ENCODE data around the gene ACR.

DNA sequence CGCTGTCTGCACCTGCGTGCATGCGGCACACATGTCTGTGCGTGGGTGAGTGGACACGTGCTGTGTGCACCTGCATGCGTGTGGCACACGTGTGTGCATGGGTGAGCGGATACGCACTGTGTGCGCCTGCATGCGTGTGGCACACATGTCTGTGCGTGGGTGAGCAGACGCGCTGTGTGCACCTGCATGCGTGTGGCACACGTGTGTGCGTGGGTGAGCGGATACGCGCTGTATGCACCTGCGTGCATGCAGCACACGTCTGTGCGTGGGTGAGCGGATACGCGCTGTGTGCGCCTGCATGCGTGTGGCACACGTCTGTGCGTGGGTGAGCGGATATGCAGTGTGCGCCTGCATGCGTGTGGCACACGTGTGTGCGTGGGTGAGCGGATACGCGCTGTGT, 27.1 kb upstream of the ACR start:
- TF ChIP-seq, protein P1, sequence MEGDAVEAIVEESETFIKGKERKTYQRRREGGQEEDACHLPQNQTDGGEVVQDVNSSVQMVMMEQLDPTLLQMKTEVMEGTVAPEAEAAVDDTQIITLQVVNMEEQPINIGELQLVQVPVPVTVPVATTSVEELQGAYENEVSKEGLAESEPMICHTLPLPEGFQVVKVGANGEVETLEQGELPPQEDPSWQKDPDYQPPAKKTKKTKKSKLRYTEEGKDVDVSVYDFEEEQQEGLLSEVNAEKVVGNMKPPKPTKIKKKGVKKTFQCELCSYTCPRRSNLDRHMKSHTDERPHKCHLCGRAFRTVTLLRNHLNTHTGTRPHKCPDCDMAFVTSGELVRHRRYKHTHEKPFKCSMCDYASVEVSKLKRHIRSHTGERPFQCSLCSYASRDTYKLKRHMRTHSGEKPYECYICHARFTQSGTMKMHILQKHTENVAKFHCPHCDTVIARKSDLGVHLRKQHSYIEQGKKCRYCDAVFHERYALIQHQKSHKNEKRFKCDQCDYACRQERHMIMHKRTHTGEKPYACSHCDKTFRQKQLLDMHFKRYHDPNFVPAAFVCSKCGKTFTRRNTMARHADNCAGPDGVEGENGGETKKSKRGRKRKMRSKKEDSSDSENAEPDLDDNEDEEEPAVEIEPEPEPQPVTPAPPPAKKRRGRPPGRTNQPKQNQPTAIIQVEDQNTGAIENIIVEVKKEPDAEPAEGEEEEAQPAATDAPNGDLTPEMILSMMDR (IDR thresholded peaks at IDR 0.05) = no peak
- no peak for TF ChIP-seq POLR2A (IDR thresholded peaks at IDR 0.05)

Data from Peyer's patch (tissue), 4 donors.